T-cell (primary cell): ENCODE data around the gene DNALI1. TPM values are rescaled to one million over a fixed set of nuclear protein-coding genes. Genes with fewer than 3 reads are reported as not detected.

Source experiments
- ATAC-seq, 4 experiments: fragments of 200-7000 bp in 3 of 4; fragments of 150-1000 bp in 1 of 4; cut with Tn5 transposase; replicated peaks in 1 of 4; 1 replicate in 3 of 4; 2 replicates in 1 of 4; pipeline ENCODE4 v1.10.0; 2021; ENCODE audit warnings: moderate library complexity in 3 of 4, mild to moderate bottlenecking in 2 of 4, moderate number of reproducible peaks in 1 of 4
- CTCF ChIA-PET, 2 donors: fragments of 300-600 bp; sonication (Branson Sonifier 250); formaldehyde crosslinking; loops; one replicate each; lab custom pipeline; 2022; ENCODE audit warnings: antibody characterized with exemption in 2 of 2; lab: Charles Lee
- POLR2A ChIA-PET, 2 donors: fragments of 300-600 bp; sonication (Branson Sonifier 250); formaldehyde crosslinking; loops; one replicate each; lab custom pipeline; 2022; ENCODE audit warnings: antibody characterized with exemption in 2 of 2; lab: Charles Lee
- DNase-seq, 35 experiments: peaks; one replicate each; pipeline versions ENCODE4 v3.0.0 to v3.0.0-alpha.2; 2013 to 2023
- H3K27ac ChIP-seq: one replicate; pipeline ENCODE4 v1.5.1; 2013; ENCODE audit warnings: low read length
- H3K27me3 ChIP-seq, 2 experiments: replicated peaks in 1 of 2; 1 replicate in 1 of 2; 2 replicates in 1 of 2; pipeline versions ENCODE4 v1.6.1 to v1.7.0; 2013; ENCODE audit warnings: low read length in 1 of 2, mixed read lengths in 1 of 2; ENCODE audit not compliant: control insufficient read depth in 2 of 2, insufficient read depth in 2 of 2; ENCODE audit errors: extremely low read depth in 1 of 2
- H3K36me3 ChIP-seq, 2 donors: 1 replicate in 1 of 2; 2 replicates in 1 of 2; pipeline versions ENCODE4 v1.6.1 to v1.7.0; 2013; ENCODE audit warnings: low read length in 1 of 2; ENCODE audit not compliant: control insufficient read depth in 2 of 2, insufficient read depth in 1 of 2; ENCODE audit errors: extremely low read depth in 1 of 2
- H3K4me1 ChIP-seq, 2 experiments: 1 replicate in 1 of 2; 2 replicates in 1 of 2; pipeline versions ENCODE4 v1.6.1 to v1.7.0; 2013; ENCODE audit warnings: low read length in 2 of 2, mixed read lengths in 1 of 2; ENCODE audit not compliant: insufficient read depth in 2 of 2, control insufficient read depth in 1 of 2; ENCODE audit errors: extremely low read depth in 1 of 2
- H3K4me3 ChIP-seq, 2 donors: 1 replicate in 1 of 2; 2 replicates in 1 of 2; pipeline versions ENCODE4 v1.5.1 to v1.7.0; 2013; ENCODE audit warnings: mild to moderate bottlenecking in 2 of 2, low read length in 1 of 2, moderate library complexity in 1 of 2; ENCODE audit not compliant: control insufficient read depth in 1 of 2; ENCODE audit errors: extremely low read depth in 1 of 2
- H3K9me3 ChIP-seq: 2 replicates; pipeline ENCODE4 v1.7.0; 2013
- H3K27ac Mint-ChIP-seq, 2 donors: one replicate each; pipeline ENCODE4 v1.8.0; 2020 to 2021; ENCODE audit warnings: mild to moderate bottlenecking in 2 of 2, mixed read lengths in 2 of 2
- H3K27me3 Mint-ChIP-seq, 2 donors: one replicate each; pipeline ENCODE4 v1.8.0; 2021 to 2022; ENCODE audit warnings: mixed read lengths in 2 of 2
- H3K36me3 Mint-ChIP-seq: one replicate; pipeline ENCODE4 v1.8.0; 2021; ENCODE audit warnings: mixed read lengths
- H3K4me1 Mint-ChIP-seq, 3 donors: one replicate each; pipeline ENCODE4 v1.8.0; 2020 to 2022; ENCODE audit warnings: mixed read lengths in 3 of 3, mild to moderate bottlenecking in 1 of 3
- H3K4me3 Mint-ChIP-seq, 3 donors: one replicate each; pipeline ENCODE4 v1.8.0; 2020 to 2022; ENCODE audit warnings: mild to moderate bottlenecking in 3 of 3, mixed read lengths in 3 of 3, moderate library complexity in 3 of 3
- H3K9me3 Mint-ChIP-seq, 3 donors: one replicate each; pipeline ENCODE4 v1.8.0; 2020 to 2022; ENCODE audit warnings: mixed read lengths in 3 of 3
- WGBS: methylation state at CpG from one replicate; pipeline ENCODE4 v1.1.5; 2013; ENCODE audit warnings: missing lambda C conversion rate; ENCODE audit not compliant: insufficient coverage; 5-methylcytosine and 5-hydroxymethylcytosine counted together
- total RNA-seq, 35 experiments: library from RNA in 6 of 35; stranded (reverse) in 6 of 35; fragments of 120-200 nt in 1 of 35; gene quantifications; one replicate each; pipeline versions ENCODE4 v1.2.1 to v1.2.4 and lab custom pipeline; 2013 to 2026

The DNALI1 gene
- total RNA-seq, 5 donors from 2014 or later (not counting 1 experiment from before 2014, with no cell fraction given), result 0.16 to 0.29 (median 0.23) TPM; not detected in 2

GRCh38 chr1:37614105-37614504, 57.4 kb downstream of the DNALI1 start:
- Mint-ChIP-seq H3K4me1 (no peaks in the 10 kb centered on the region), H3K27me3 (peaks cover 30 to 51% of the 10 kb centered on the region in 2 donors), H3K27ac (no peak overlapping the region), H3K9me3 (no peaks in the 10 kb centered on the region), H3K36me3 (no peaks in the 10 kb centered on the region), H3K4me3 (no peak overlapping the region)
- no peak overlapping the region for H3K4me3 ChIP-seq
- H3K27me3 ChIP-seq, result peaks cover 4 to 49% of the 10 kb centered on the region in 2 experiments
- H3K27ac ChIP-seq, result no peak overlapping the region
- ATAC-seq, result no peak
- POLR2A ChIA-PET, result no interaction called here
- CTCF ChIA-PET, result no interaction called here
- no peaks in the 10 kb centered on the region for H3K9me3 ChIP-seq
- no peaks in the 10 kb centered on the region for H3K4me1 ChIP-seq
- H3K36me3 ChIP-seq, result no peaks in the 10 kb centered on the region
- no peak for DNase-seq
- 100% methylated on average over 2 of the region's 5 CpGs for WGBS

GRCh38 chr1:37616330-37616729, 59.6 kb downstream of the DNALI1 start:
- Histone ChIP-seq H3K27ac (no peak overlapping the region), H3K9me3 (no peaks in the 10 kb centered on the region), H3K27me3 (peaks cover 8 to 56% of the 10 kb centered on the region in 2 experiments), H3K4me1 (no peaks in the 10 kb centered on the region), H3K4me3 (no peak overlapping the region), H3K36me3 (no peaks in the 10 kb centered on the region)
- Mint-ChIP-seq H3K27me3 (peaks cover 36 to 57% of the 10 kb centered on the region in 2 donors), H3K9me3 (no peaks in the 10 kb centered on the region), H3K36me3 (no peaks in the 10 kb centered on the region), H3K27ac (no peak overlapping the region), H3K4me3 (no peak overlapping the region), H3K4me1 (no peaks in the 10 kb centered on the region)
- 79% methylated on average over 13 of the region's 14 CpGs for WGBS
- ATAC-seq, result no peak
- POLR2A ChIA-PET, result no interaction called here
- CTCF ChIA-PET, result no interaction called here
- DNase-seq, result no peak

Other genes with a start within 250 kb of the DNALI1 start
- 100 to 1,000 TPM in 2 of 5 donors, 10 to 100 TPM in 3; 49.5 to 131 (median 53.5) TPM for gene ZC3H12A, start 82.4 kb upstream of the DNALI1 start, total RNA-seq
- 10 to 100 TPM; 54.0 to 86.3 (median 84.9) TPM for gene MEAF6, start 42.2 kb upstream of the DNALI1 start, total RNA-seq
- 10 to 100 TPM; 32.5 to 48.0 (median 39.9) TPM for gene SNIP1, start 2.6 kb upstream of the DNALI1 start, total RNA-seq
- 10 to 100 TPM; 39.2 to 52.9 (median 45.8) TPM for gene GNL2, start 39.0 kb downstream of the DNALI1 start, total RNA-seq
- gene RSPO1, start 78.0 kb downstream of the DNALI1 start, total RNA-seq, result not detected
- gene CDCA8, start 135.6 kb downstream of the DNALI1 start, total RNA-seq, result 1 to 10 TPM in 4 of 5 donors, under 1 TPM in 1; 0.84 to 1.8 (median 1.3) TPM
- 1 to 10 TPM in 1 of 5 donors, under 1 TPM in 2, not detected in 2; 0.35 to 1.4 (median 0.72) TPM for gene EPHA10, start 208.2 kb downstream of the DNALI1 start, total RNA-seq
- gene MANEAL, start 236.9 kb downstream of the DNALI1 start, total RNA-seq, result 1 to 10 TPM; 1.0 to 4.4 (median 2.8) TPM